Kidney tubule cell (primary cell): ENCODE measurements around the gene NGFR.

Source experiments
- DNase-seq: peaks from one replicate; pipeline ENCODE4 v3.0.0-alpha.2; 2018; ENCODE audit warnings: low spot score

The NGFR gene

GRCh38 chr17:49518346-49519078 lies 23.4 kb downstream of the NGFR start:
- DNase-seq = no peak

GRCh38 chr17:49519781-49520180 lies 24.7 kb downstream of the NGFR start:
- no peak for DNase-seq

GRCh38 chr17:49520386-49521087 lies 25.4 kb downstream of the NGFR start:
- no peak for DNase-seq

GRCh38 chr17:49521088-49521450 lies 26.0 kb downstream of the NGFR start:
- no peak for DNase-seq

GRCh38 chr17:49521471-49522356 lies 26.6 kb downstream of the NGFR start:
- no peak for DNase-seq

GRCh38 chr17:49522357-49522890 lies 27.3 kb downstream of the NGFR start:
- no peak for DNase-seq

- no peak for DNase-seq
Measured at GRCh38 chr17:49523196-49523595, 28.1 kb downstream of the NGFR start.

GRCh38 chr17:49523706-49524472 lies 28.8 kb downstream of the NGFR start:
- DNase-seq = peak; percentile 87

GRCh38 chr17:49524473-49525359 lies 29.6 kb downstream of the NGFR start:
- DNase-seq = no peak

GRCh38 chr17:49525831-49526741 lies 31.0 kb downstream of the NGFR start:
- DNase-seq = no peak

- no peak for DNase-seq
Measured at GRCh38 chr17:49527927-49528651, 33.0 kb downstream of the NGFR start.

GRCh38 chr17:49528966-49529365 lies 33.9 kb downstream of the NGFR start:
- no peak for DNase-seq

- DNase-seq = no peak
Measured at GRCh38 chr17:49530118-49530517, 35.0 kb downstream of the NGFR start.

- no peak for DNase-seq
Measured at GRCh38 chr17:49543860-49544259, 48.8 kb downstream of the NGFR start.

GRCh38 chr17:49545007-49545660 lies 50.0 kb downstream of the NGFR start:
- DNase-seq = no peak

GRCh38 chr17:49545806-49546545 lies 50.9 kb downstream of the NGFR start:
- no peak for DNase-seq
